Psoas muscle (tissue), 8 donors: Measurements from ENCODE around the gene WSB2. TPM values are rescaled to one million over a fixed set of nuclear protein-coding genes. Genes with fewer than 3 reads are reported as not detected.
"Not testable (repeated sequence)": the region's sequence is repeated elsewhere in the genome, so short reads cannot be mapped to it uniquely, and the experiment has no call there.

ENCODE experiments used
- ATAC-seq, 4 donors: fragments of 200-7000 bp; cut with Tn5 transposase; one replicate each; pipeline ENCODE4 v1.9.1; 2020; ENCODE audit warnings: moderate library complexity in 3 of 4, mild to moderate bottlenecking in 2 of 4
- DNase-seq, 2 donors: peaks; one replicate each; pipeline ENCODE4 v3.0.0-alpha.2; 2020
- H3K27ac ChIP-seq: fragments of 200-600 bp; one replicate; pipeline ENCODE4 v1.8.0; 2022
- H3K27me3 ChIP-seq, 3 donors: fragments of 200-600 bp in 1 of 3; one replicate each; pipeline versions ENCODE4 v1.6.1 to v1.8.0; 2013 to 2022; ENCODE audit warnings: low read length in 2 of 3, mild to moderate bottlenecking in 2 of 3, moderate library complexity in 1 of 3; ENCODE audit not compliant: insufficient read depth in 3 of 3
- H3K36me3 ChIP-seq, 2 donors: fragments of 200-600 bp in 1 of 2; one replicate each; pipeline versions ENCODE4 v1.6.1 to v1.8.0; 2013 to 2022; ENCODE audit warnings: low read depth in 1 of 2, mild to moderate bottlenecking in 1 of 2, moderate library complexity in 1 of 2; ENCODE audit not compliant: insufficient read depth in 1 of 2
- H3K4me1 ChIP-seq: fragments of 200-600 bp; one replicate; pipeline ENCODE4 v1.8.0; 2022
- H3K4me3 ChIP-seq: fragments of 200-600 bp; one replicate; pipeline ENCODE4 v1.8.0; 2022; ENCODE audit warnings: mild to moderate bottlenecking
- H3K9me3 ChIP-seq: fragments of 200-600 bp; one replicate; pipeline ENCODE4 v1.8.0; 2022
- CTCF ChIP-seq: fragments of 200-600 bp; IDR thresholded peaks from one replicate; pipeline ENCODE4 v1.8.0; 2022; ENCODE audit warnings: antibody characterized with exemption
- WGBS, 3 donors: extraction: QIAGEN DNeasy Blood & Tissue Kit; methylation state at CpG; one replicate each; pipeline versions ENCODE4 v1.1.6 to v1.1.7; 2013; 5-methylcytosine and 5-hydroxymethylcytosine counted together
- intact Hi-C, 2 donors: fragments of 100-400 bp; cut with DNase I; formaldehyde crosslinking; loops; one replicate each; pipeline versions ENCODE4 v1.11.0 to v1.14.2; 2022
- polyA plus RNA-seq, 3 donors: library from polyadenylated mRNA; stranded (reverse); fragments of 200-250 nt; gene quantifications; one replicate each; pipeline ENCODE4 v1.2.3, GENCODE V29; 2013
- total RNA-seq, 4 donors: library from RNA; stranded (reverse); fragmentation: NEBNext Ultra II Directional in 2 of 4; extraction: Animal tissue kit (Norgen Biotek cat#: 25700) in 2 of 4; gene quantifications; one replicate each; pipeline versions ENCODE4 v1.2.1 to v1.2.4, GENCODE V29; 2021 to 2023
- donor health status: healthy with polysubstance abuse.
- donor health status: DM: no; HTN: no; CAD: no; lungs with moderate emphysema.
- donor health status: Bipolar disorder and iron deficiency.
- donor health status: healthy.
- donor health status: DM: yes; HTN: yes; CAD: no.
- donor health status: DM: no; HTN: no; CAD: no.
- donor health status: DM: no; HTN: no; CAD: no.
- donor health status: DM: yes; HTN: yes; CAD: no.

The WSB2 gene
- total and polyA plus RNA-seq, 7 donors = 63.8 to 113 (median 84.3) TPM

- intact Hi-C loops = no loop called here
- no peak overlapping the region for H3K27ac ChIP-seq
- H3K4me1 ChIP-seq = peaks cover 13% of the 10 kb centered on the region
- H3K9me3 ChIP-seq = no peaks in the 10 kb centered on the region
- ATAC-seq (no peak), DNase-seq (no peak)
- WGBS, 3 donors = 89 to 96% (median 92%) methylated on average over 9 of the region's 9 CpGs
- H3K36me3 ChIP-seq = peaks cover 0 to 32% of the 10 kb centered on the region in 2 donors
- H3K27me3 ChIP-seq = no peaks in the 10 kb centered on the region
- no peak for TF ChIP-seq CTCF
- H3K4me3 ChIP-seq = no peak overlapping the region
These were observed 28.8 kb upstream of the WSB2 start for GRCh38 chr12:118089782-118090181.

DNA sequence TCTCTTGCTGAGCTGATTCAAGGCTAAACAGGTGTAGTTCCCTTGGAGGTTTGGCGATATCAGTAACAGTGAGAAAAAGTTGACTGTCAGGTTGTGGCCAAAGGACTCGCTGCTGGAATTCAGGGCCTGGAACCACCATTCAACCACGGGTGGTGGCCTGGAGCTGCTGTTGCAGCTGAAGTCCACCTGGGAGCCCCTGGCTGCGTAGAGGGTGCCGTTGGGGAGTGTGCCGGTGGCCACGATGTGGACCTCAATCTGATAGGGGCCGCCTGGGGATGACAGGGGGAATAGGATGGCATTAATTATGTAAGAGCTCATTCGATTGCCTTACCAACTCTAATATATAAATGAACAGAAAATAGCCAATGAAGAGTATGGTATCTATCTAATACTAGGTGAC is 21.2 kb upstream of the WSB2 start:
- Histone ChIP-seq H3K9me3 (no peaks in the 10 kb centered on the region), H3K36me3 (peaks cover 4 to 38% of the 10 kb centered on the region in 2 donors), H3K4me1 (no peaks in the 10 kb centered on the region), H3K4me3 (no peak overlapping the region), H3K27ac (no peak overlapping the region), H3K27me3 (no peaks in the 10 kb centered on the region)
- TF ChIP-seq CTCF = no peak
- DNase-seq (no peak), ATAC-seq (no peak)
- intact Hi-C loops = no loop called here
- WGBS, 3 donors = 85 to 91% (median 89%) methylated on average over 9 of the region's 9 CpGs

- DNase-seq, H3K27ac ChIP-seq, H3K4me3 ChIP-seq, H3K9me3 ChIP-seq, ATAC-seq, H3K27me3 ChIP-seq, H3K4me1 ChIP-seq, intact Hi-C loops: not testable (repeated sequence)
- 91 to 97% (median 92%) methylated on average over 9 of the region's 9 CpGs for WGBS, 3 donors
- peaks cover 4 to 39% of the 10 kb centered on the region in 2 donors for H3K36me3 ChIP-seq
These were observed 20.5 kb upstream of the WSB2 start for GRCh38 chr12:118081521-118081920.

DNA sequence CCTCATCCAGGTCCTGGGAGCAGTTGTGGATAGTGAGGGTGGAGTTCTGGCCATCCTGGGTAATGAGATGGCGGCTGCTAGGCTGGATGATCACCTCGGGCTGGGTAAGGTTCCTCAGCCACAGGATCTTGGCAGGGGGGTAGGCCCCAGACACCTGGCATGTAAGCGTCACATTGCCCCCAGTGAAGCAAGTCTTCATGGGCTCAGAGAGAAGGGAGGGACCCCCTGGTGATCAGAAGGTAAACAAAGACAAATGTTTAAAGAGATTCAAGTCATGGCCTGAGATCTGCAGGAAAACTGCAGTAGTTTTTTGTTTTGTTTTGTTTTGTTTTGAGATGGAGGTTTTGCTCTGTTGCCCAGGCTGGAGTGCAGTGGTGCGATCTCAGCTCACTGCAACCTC is 12.8 kb upstream of the WSB2 start:
- ATAC-seq = no peak
- DNase-seq = no peak
- Histone ChIP-seq H3K4me1 (no peaks in the 10 kb centered on the region), H3K9me3 (no peaks in the 10 kb centered on the region), H3K36me3 (peaks cover 3 to 50% of the 10 kb centered on the region in 2 donors), H3K27me3 (no peaks in the 10 kb centered on the region), H3K27ac (no peak overlapping the region), H3K4me3 (no peak overlapping the region)
- intact Hi-C loops = no loop called here
- 78 to 91% (median 88%) methylated on average over 4 of the region's 4 CpGs for WGBS, 3 donors
- no peak for TF ChIP-seq CTCF

DNA sequence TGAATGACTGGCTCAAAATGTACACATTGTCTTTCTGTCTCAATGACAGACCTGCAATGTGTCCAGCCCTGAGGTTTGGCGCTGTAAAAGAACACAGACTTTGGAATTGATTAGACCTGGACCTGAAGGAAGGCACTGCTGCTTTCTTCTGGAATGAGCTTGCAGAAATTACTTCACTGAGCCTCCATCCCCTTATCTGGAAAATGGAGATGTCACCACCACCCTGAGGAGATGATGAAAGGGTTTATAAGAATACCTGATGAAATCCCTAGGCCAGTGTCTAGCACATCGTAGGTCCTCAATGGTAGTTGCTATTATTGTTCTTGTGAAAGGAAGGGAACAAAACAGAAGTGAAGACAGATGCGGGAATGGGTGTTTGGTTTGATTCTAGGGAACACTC is 9.7 kb upstream of the WSB2 start:
- WGBS, 3 donors = 97 to 98% (median 97%) methylated on average over 3 of the region's 3 CpGs
- no peak for ATAC-seq
- intact Hi-C loops = no loop called here

More for the DNA sequence above, 9.7 kb upstream of the WSB2 start:
- no peaks in the 10 kb centered on the region for H3K9me3 ChIP-seq
- H3K36me3 ChIP-seq = peaks cover 3 to 52% of the 10 kb centered on the region in 2 donors
- TF ChIP-seq CTCF = no peak
- H3K27me3 ChIP-seq = no peaks in the 10 kb centered on the region
- no peak for DNase-seq
- H3K4me3 ChIP-seq = no peak overlapping the region
- no peak overlapping the region for H3K27ac ChIP-seq
- H3K4me1 ChIP-seq = no peaks in the 10 kb centered on the region
